ENCODE measurements around the gene TUBE1. TPM values are rescaled to one million over a fixed set of nuclear protein-coding genes. Genes with fewer than 3 reads are reported as not detected.

The TUBE1 gene
- total RNA-seq, 1 experiment from 2014 or later, result 11.6 TPM

DNA sequence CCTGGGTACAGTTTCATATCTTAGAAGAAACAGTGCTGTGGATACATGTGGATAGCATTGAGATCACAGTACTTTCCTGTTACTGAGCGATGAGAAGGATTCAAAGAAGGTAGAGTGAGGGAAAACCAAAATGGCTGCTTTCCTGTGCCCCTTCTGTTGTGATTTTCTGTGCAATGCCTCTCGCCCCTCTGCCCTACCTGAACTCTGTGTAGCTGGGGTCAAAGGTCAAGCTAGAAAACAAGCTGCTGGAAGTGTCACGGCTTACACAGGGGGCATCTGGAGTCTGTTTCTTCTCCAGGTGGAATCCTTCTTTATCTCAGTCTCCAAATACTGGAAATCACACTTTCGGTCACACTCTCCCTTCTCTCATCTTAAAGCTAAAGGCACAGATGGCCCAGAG, 60.3 kb downstream of the TUBE1 start:
- Histone ChIP-seq H3T11ph (ENCODE audit: low read length) (no peak overlapping the region), H2AK5ac (ENCODE audit: insufficient read length, low read length) (no peak overlapping the region), H2BK120ac (ENCODE audit: low read depth, low read length, poor library complexity, severe bottlenecking) (no peak overlapping the region), H3K56ac (ENCODE audit: insufficient read length, low read depth, low read length) (no peak overlapping the region), H3K4ac (ENCODE audit: low read depth, low read length) (no peak overlapping the region), H4K20me1 (ENCODE audit: control insufficient read depth, insufficient read depth, insufficient read length) (no peaks in the 10 kb centered on the region), H3K14ac (ENCODE audit: insufficient read depth, low read length) (no peak overlapping the region), H3K18ac (ENCODE audit: insufficient read length, low read depth, low read length) (no peak overlapping the region), H3K9me3 (ENCODE audit: control insufficient read depth, low read depth, low read length) (no peaks in the 10 kb centered on the region), H2BK20ac (ENCODE audit: low read depth, low read length, poor library complexity, severe bottlenecking) (no peak overlapping the region), H2BK15ac (ENCODE audit: low read depth, low read length) (no peak overlapping the region), H4K8ac (replicated peaks; ENCODE audit: insufficient read length, low read depth, low read length) (no peak overlapping the region), H3K9ac (ENCODE audit: extremely low read depth, insufficient read length, low read length) (no peak overlapping the region), H3K27ac (ENCODE audit: insufficient read length, low read depth, low read length) (no peak overlapping the region), H3K23ac (ENCODE audit: insufficient read length, low read depth, low read length) (no peak overlapping the region), H3K79me2 (ENCODE audit: insufficient read depth, low read length) (no peaks in the 10 kb centered on the region), H3K4me2 (ENCODE audit: insufficient read depth, insufficient read length, low read length) (no peak overlapping the region), H2AFZ (ENCODE audit: low read length) (no peak overlapping the region), H2BK12ac (ENCODE audit: insufficient read length, low read depth, low read length) (no peak overlapping the region), H2BK5ac (ENCODE audit: insufficient read length, low read length) (no peak overlapping the region), H3K4me1 (ENCODE audit: insufficient read depth, low read length) (no peaks in the 10 kb centered on the region), H3K23me2 (ENCODE audit: insufficient read length, low read depth, low read length, poor library complexity, severe bottlenecking) (no peaks in the 10 kb centered on the region), H4K91ac (ENCODE audit: insufficient read length, low read depth, low read length) (no peak overlapping the region), H4K5ac (ENCODE audit: insufficient read length, low read depth, low read length) (no peak overlapping the region), H3K27me3 (ENCODE audit: insufficient read depth, low read length) (no peaks in the 10 kb centered on the region), H3K79me1 (ENCODE audit: insufficient read depth, low read depth, low read length, poor library complexity, severe bottlenecking) (no peaks in the 10 kb centered on the region)
- H3K27ac Mint-ChIP-seq, result no peak overlapping the region
- no peak for TF ChIP-seq CTCF (conservative IDR thresholded peaks at IDR 0.05)
- no peak for DNase-seq
- no CpG with 5 or more reads among the region's 4 CpGs for WGBS (ENCODE audit: extremely low coverage, insufficient read length, low lambda C conversion rate)
- peaks cover 0 to 11% (median 0%) of the 10 kb centered on the region in 3 experiments; a peak in 3 of 7 replicates for H3K36me3 Mint-ChIP-seq (ENCODE audit: insufficient read depth in 1 of 3, low read depth in 3 of 3)
- H3K9me3 Mint-ChIP-seq, result peaks cover 4 to 12% of the 10 kb centered on the region in 2 experiments; a peak in 4 of 5 replicates
- no peak overlapping the region for H3K4me3 Mint-ChIP-seq
- H3K4me1 Mint-ChIP-seq, result 0 out of 4 replicates have a peak, but pooled peaks cover 0 to 2% of the 10 kb centered on the region in 2 experiments
- H3K27me3 Mint-ChIP-seq (ENCODE audit: low read depth), result peaks cover 3% of the 10 kb centered on the region; the same call in 1 of the 2 replicates

All from H9 (cell line).